Left ventricle myocardium superior (tissue), 1 donor: ENCODE measurements around the gene NPY1R. TPM values are rescaled to one million over a fixed set of nuclear protein-coding genes. Genes with fewer than 3 reads are reported as not detected.

Experiments
- ATAC-seq: fragments of 200-7000 bp; cut with Tn5 transposase; one replicate; pipeline ENCODE4 v1.9.1; 2020; ENCODE audit warnings: mild to moderate bottlenecking, moderate library complexity
- DNase-seq: peaks from one replicate; pipeline ENCODE4 v3.0.0-alpha.2; 2020
- intact Hi-C: fragments of 100-400 bp; cut with micrococcal nuclease; formaldehyde crosslinking; loops from one replicate; pipeline ENCODE4 v1.11.0; 2022
- long read RNA-seq: library from polyadenylated mRNA; unstranded; transcript quantifications from one replicate; pipeline ENCODE4 v2.0.0, GENCODE V29; 2021
- total RNA-seq: library from RNA; stranded (reverse); fragmentation: NEBNext Ultra II Directional; extraction: Animal tissue kit (Norgen Biotek cat#: 25700); gene quantifications from one replicate; pipeline ENCODE4 v1.2.1, GENCODE V29; 2021
- donor health status: DM: no; HTN: yes; CAD: no; lungs with severe emphysema.

NPY1R gene
- total RNA-seq = 0.69 TPM
- long read RNA-seq = 0 reads

DNA sequence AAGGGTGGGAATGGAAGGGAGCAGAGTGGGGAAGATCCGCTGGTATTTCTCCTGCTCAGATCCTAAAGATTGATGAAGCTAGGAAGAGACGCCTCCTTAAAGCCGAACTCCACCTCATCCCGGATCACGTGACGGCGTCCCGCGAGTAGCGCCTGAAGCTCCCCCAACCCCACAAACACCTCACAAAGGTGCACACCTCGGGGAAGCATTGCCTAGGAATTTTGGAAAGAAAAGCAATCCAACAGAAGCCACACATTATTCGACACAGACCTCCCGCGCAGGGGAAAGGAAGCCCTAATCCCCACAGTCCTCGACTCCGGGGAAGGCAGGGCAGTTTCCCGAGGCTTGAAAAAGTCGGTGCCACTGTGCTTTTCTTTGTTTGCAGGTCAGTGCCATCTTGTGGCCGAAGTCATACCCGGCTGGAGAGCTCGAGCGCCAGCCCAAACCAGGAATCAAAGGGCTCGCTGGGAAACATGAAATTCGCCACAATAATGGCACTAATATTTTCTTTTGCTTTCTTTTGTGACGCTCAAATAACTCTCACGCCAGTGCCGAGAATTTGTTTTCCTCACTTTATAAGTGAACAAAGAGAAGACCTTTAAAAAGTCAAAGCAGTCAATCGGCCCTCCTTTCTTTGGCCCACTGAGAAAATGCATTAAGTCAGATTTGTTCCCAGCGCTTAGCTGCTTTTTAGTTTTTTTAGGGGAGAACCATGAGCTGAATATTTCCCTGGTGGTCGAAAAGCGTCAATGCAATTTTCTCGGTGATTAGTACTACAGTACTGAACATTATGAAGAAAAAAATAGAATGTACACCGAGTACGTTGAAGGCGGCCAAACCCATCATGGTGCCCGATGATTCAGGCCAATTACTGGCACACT, at the start of gene NPY1R:
NPY1R (minus strand) TSS at position 71 of the 881 bp plus-strand sequence. CDS start 6,042 bp downstream, outside the sequence.
- intact Hi-C loops = loop anchor here (10.0 kb wide), 1 partner anchor 688 kb away; no protein-coding TSS in a partner anchor

DNA sequence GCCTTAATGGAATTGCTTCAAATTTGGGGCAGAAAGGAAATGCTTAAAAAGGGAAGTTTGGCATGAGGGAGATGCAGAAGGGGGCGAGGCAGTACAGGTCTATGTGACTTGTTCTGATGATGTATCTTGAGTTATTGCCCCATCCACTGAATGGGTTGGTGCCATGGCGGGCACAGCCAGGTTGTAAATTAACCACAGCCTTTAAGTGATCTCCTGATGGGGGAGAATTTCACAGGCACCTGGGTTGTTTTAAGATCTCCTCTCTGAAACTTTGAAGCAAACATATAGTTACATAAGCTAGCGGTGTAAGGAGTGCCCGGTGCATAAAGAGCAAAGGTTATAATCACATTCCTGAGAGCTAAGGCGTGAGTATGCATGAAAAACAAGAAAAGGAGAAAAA, 48.3 kb upstream of the NPY1R start:
- intact Hi-C loops = no loop called here
- no peak for DNase-seq
- no peak for ATAC-seq

More for the DNA sequence above, at the start of gene NPY1R:
- ATAC-seq (peak; percentile 97), DNase-seq (peak; percentile 58)

GRCh38 chr4:163378661-163379060, 46.3 kb upstream of the NPY1R start:
- no peak for DNase-seq
- ATAC-seq = no peak
- intact Hi-C loops = no loop called here

DNA sequence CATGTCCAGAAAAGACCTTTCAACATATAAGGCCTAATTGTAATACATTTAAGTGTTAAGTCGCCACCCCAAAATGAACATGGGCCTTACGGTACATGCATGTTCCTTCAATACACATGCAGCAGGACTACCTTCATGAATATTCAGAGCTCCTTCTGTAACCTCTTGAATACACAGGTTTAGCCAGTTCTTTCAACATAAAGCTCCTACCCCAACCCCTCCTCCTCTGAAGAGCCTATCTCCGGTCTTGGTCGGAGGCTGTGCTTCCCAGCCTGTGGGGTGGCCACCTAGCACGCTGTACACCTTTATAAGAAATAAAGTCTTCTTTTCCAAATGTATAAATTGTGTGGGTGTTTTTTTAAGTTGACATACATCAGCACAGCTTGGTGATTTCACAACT, 39.6 kb upstream of the NPY1R start:
- ATAC-seq (no peak), DNase-seq (no peak)
- intact Hi-C loops = no loop called here

GRCh38 chr4:163367651-163368050, 35.3 kb upstream of the NPY1R start:
- ATAC-seq (no peak), DNase-seq (no peak)
- intact Hi-C loops = no loop called here

GRCh38 chr4:163356104-163356503, 23.7 kb upstream of the NPY1R start:
- intact Hi-C loops = no loop called here
- ATAC-seq = no peak
- no peak for DNase-seq

- no peak for DNase-seq
- ATAC-seq = no peak
- intact Hi-C loops = no loop called here
These were observed 20.7 kb upstream of the NPY1R start for GRCh38 chr4:163353054-163353453.

- ATAC-seq (no peak), DNase-seq (no peak)
- intact Hi-C loops = no loop called here
These were observed 18.3 kb upstream of the NPY1R start for GRCh38 chr4:163350672-163351071.

DNA sequence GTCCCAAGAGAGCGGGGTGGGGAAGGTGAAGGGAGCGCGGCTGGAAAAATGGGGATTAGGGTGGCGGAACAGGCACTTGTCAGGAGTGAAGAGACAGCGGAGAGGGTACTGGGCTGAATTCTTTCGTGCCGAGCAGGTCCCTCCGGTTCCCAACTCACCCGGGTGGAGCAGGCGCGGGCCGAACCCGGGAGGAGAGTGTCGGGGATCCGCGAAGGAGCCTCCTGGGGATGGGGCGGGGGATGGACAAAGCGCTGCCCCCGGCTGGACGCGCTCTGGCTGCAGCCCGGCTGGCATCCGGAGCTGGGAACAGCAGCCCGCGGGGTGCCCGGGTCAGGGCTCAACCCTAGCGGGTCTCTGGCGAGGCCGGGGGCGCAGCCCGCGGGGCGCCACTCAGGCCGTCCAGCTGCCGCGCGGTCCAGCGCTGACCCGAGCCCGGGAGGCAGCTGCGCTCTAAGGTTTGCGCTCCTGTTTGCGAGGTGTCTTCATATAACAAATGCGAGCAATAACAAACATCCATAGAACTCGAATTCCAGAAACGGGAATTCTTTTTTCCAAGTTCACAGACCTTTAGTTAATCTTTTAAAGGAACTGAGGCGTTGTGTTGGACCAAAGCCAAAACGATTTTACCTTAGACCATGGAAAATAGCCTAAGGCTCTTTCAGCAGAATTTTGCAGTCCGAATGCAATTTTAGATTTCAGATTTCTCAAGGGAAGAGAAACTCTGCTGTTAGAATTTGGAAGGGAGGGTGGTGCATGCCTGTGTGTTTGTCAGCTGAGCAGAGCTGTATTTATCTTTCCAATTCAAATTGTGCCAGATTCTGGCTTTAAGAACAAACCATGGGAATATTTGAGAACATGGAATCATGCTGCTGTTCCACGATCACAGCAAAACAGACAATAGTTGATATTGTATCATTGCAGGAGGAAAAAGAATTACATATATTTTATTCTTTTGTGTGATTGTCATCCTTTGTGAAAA, 12.0 kb upstream of the NPY1R start:
- ATAC-seq = peak; percentile 49
- peak; percentile 28 for DNase-seq
- intact Hi-C loops = no loop called here

GRCh38 chr4:163343604-163344146, 11.3 kb upstream of the NPY1R start, which contains the start of gene NPY5R:
NPY5R (plus strand) TSS chr4:163343892; CDS start chr4:163350274, 6,382 bp downstream.
- ATAC-seq (peak; percentile 57), DNase-seq (peak; percentile 23)
- intact Hi-C loops = no loop called here

DNA sequence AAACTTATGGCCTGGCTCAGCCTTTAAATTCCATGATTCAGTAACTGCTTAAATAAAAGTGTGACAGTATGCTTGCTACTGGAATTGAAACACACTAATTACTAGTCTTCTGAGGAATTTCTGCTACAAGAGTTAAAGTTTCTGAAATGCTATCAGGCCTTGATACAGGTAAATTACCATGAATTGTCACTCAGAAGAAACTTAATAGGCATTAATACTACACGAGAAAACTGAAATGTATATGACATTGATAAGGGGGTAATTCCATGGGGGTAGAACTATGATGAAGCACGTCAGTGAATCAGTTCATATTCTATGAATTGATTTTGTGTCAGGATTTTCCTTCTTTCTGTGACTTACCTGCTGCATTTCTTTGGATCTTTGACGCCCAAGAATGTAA, 3.0 kb upstream of the NPY1R start:
- ATAC-seq = no peak
- intact Hi-C loops = loop anchor here (10.0 kb wide), 1 partner anchor 691 kb away; no protein-coding TSS in a partner anchor

DNA sequence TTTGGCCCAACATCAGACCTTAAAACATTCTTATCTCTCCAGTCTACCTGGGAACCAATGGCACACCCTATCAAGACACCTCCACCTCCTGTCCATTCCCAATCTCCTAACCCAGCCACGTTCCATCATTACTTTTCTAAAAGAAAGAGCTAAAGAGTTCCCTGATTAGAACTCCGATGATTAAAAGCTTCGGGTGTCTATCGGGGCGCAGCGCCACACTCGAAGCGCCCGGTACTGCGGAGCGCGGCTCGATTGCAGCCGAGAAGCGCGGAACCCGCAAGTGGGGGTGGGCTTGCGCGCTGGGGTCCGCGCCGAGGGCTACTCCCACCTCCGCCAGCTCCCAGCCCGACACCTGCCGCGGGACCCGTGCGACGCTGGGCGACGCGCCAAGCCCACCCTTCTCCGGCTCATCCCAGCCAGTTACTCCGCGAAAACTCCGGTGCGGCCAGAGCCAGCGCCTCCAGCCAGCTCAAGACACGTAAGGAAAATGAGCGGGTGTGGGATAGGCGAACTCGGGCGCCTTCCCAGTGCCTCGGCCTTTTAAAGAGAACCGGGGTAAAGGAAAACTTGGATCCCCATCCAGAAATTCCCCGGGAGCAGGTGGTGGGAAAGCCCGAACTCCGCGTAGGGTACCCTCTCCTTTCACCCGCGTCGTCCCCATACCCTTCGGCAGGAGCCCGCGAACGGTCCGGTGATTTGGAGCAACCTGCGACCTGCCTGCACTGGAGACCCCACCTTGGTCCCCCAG, 593 bp downstream of the NPY1R start:
- intact Hi-C loops = loop anchor here (10.0 kb wide), 1 partner anchor 687 kb away; no protein-coding TSS in a partner anchor
- DNase-seq (peak; percentile 42), ATAC-seq (peak; percentile 74)

More for the DNA sequence above, 3.0 kb upstream of the NPY1R start:
- DNase-seq = no peak

DNA sequence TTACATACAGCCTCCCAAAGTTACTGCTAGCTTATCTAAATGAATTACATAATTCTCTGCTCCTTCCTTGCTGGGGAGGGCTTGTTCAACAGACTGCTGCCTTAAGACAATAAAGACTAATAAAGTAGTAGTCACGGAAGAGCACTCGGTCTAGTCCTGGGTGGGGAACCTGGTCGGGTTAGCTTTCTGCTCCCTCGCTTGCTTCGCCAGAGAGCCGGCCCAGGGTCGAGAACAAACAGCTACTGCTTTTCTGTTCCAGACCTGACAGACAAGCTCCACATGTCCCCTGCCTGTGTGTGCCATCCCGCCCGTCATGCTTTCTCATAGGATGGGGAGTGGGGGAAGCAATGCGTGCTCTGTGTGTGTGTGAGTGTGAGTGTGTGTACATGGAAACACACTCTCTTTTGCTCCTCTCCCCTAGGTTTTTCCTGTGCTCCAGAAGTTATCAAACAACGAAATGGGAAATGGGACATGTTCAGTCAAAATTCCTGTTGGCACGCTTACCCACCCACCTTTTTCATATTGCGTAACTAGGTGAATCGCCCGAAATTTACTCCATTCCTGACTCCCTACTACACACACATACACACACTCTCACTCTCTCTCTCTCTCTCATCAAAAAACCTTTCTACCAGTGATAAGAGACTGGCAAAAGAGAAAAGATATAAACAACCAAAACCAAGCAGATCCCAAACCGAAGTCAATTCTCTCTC, 1.3 kb downstream of the NPY1R start:
- intact Hi-C loops = loop anchor here (10.0 kb wide), 1 partner anchor 686 kb away; no protein-coding TSS in a partner anchor
- DNase-seq (no peak), ATAC-seq (no peak)

- no peak for ATAC-seq
- intact Hi-C loops = no loop called here
These were observed 15.3 kb downstream of the NPY1R start for GRCh38 chr4:163317110-163317509.

DNA sequence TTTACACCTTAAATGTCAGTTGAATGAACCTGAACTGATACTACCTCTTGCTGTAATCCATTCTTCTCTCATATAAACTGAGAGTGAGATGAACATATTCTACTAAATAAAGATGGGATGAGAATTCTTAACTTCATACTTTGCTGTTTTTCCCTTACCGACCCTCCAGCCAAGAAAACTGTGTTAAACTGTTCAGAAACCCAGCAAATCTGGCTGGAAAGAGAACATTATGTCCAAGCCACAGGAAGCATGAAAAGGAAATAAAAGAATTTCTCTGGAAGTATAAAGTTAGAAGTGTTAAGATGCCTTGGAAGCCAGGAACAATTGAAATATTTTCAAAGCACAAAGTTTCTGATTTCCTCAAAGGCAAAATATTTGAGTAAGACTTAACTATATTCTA, 22.9 kb downstream of the NPY1R start:
- DNase-seq = no peak
- intact Hi-C loops = no loop called here

More at GRCh38 chr4:163317110-163317509, 15.3 kb downstream of the NPY1R start:
- DNase-seq = no peak

GRCh38 chr4:163303069-163303468, 29.3 kb downstream of the NPY1R start:
- ATAC-seq (no peak), DNase-seq (no peak)
- intact Hi-C loops = no loop called here

More for the DNA sequence above, 22.9 kb downstream of the NPY1R start:
- ATAC-seq = no peak

- ATAC-seq (no peak), DNase-seq (no peak)
- intact Hi-C loops = no loop called here
These were observed 32.0 kb downstream of the NPY1R start for GRCh38 chr4:163300445-163300844.

DNA sequence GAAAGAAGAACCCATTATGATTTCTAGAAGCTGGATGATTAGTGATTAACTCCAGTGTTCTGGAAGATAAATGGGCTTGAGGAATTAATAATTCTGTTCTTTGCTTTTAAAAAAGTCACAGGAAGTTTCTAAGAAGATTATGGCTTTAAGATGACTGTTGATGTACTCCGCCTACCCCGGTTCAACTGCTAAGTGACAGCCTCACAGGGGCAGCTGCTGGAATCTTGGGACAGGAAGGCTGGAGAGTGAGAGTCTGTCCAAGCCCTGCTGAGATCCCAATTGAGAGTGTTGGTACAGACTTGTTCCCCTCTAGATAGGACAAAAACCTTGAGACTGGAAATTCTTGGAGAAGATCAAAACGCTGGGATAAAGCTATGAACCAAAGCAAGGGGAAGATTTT, 37.3 kb downstream of the NPY1R start:
- no peak for DNase-seq
- no peak for ATAC-seq
- intact Hi-C loops = no loop called here
